Measurements from ENCODE around the gene ERH.

The ERH gene

GRCh38 chr14:69370061-69370460 lies 28.0 kb downstream of the ERH start:
- TF ChIP-seq FOXP2 (optimal IDR thresholded peaks at IDR 0.05; ENCODE audit: borderline replicate concordance, extremely low read depth, extremely low read length, insufficient read depth) (no peak), SIN3A (IDR thresholded peaks at IDR 0.05; ENCODE audit: borderline replicate concordance, insufficient read depth, low read length) (no peak), REST (IDR thresholded peaks at IDR 0.05; ENCODE audit: insufficient read depth in 1 of 2, low read depth in 2 of 2, low read length in 2 of 2) (no peak), TAF1 (IDR thresholded peaks at IDR 0.05; ENCODE audit: borderline replicate concordance, insufficient read depth, low read length) (no peak), POLR2AphosphoS5 (IDR thresholded peaks at IDR 0.05; ENCODE audit: low read depth, low read length) (no peak)

GRCh38 chr14:69368381-69368780 lies 29.7 kb downstream of the ERH start:
- TF ChIP-seq FOXP2 (optimal IDR thresholded peaks at IDR 0.05; ENCODE audit: borderline replicate concordance, extremely low read depth, extremely low read length, insufficient read depth): no peak

- TF ChIP-seq FOXP2 (optimal IDR thresholded peaks at IDR 0.05; ENCODE audit: borderline replicate concordance, extremely low read depth, extremely low read length, insufficient read depth): no peak
- no peak for TF ChIP-seq POLR2AphosphoS5 (IDR thresholded peaks at IDR 0.05; ENCODE audit: low read depth, low read length)
- no peak for TF ChIP-seq SIN3A (IDR thresholded peaks at IDR 0.05; ENCODE audit: borderline replicate concordance, insufficient read depth, low read length)
- TF ChIP-seq TAF1 (IDR thresholded peaks at IDR 0.05; ENCODE audit: borderline replicate concordance, insufficient read depth, low read length): no peak
- TF ChIP-seq REST (IDR thresholded peaks at IDR 0.05; ENCODE audit: insufficient read depth in 1 of 2, low read depth in 2 of 2, low read length in 2 of 2): no peak
These were observed 31.3 kb downstream of the ERH start for GRCh38 chr14:69366761-69367160.

- no peak for TF ChIP-seq SIN3A (IDR thresholded peaks at IDR 0.05; ENCODE audit: borderline replicate concordance, insufficient read depth, low read length)
- no peak for TF ChIP-seq TAF1 (IDR thresholded peaks at IDR 0.05; ENCODE audit: borderline replicate concordance, insufficient read depth, low read length)
- TF ChIP-seq POLR2AphosphoS5 (IDR thresholded peaks at IDR 0.05; ENCODE audit: low read depth, low read length): no peak
- TF ChIP-seq REST (IDR thresholded peaks at IDR 0.05; ENCODE audit: insufficient read depth in 1 of 2, low read depth in 2 of 2, low read length in 2 of 2): no peak
- no peak for TF ChIP-seq FOXP2 (optimal IDR thresholded peaks at IDR 0.05; ENCODE audit: borderline replicate concordance, extremely low read depth, extremely low read length, insufficient read depth)
These were observed 32.0 kb downstream of the ERH start for GRCh38 chr14:69366069-69366468.

GRCh38 chr14:69364378-69364777 lies 33.7 kb downstream of the ERH start:
- TF ChIP-seq SIN3A (IDR thresholded peaks at IDR 0.05; ENCODE audit: borderline replicate concordance, insufficient read depth, low read length) (no peak), FOXP2 (optimal IDR thresholded peaks at IDR 0.05; ENCODE audit: borderline replicate concordance, extremely low read depth, extremely low read length, insufficient read depth) (no peak), POLR2AphosphoS5 (IDR thresholded peaks at IDR 0.05; ENCODE audit: low read depth, low read length) (no peak), REST (IDR thresholded peaks at IDR 0.05; ENCODE audit: insufficient read depth in 1 of 2, low read depth in 2 of 2, low read length in 2 of 2) (no peak), TAF1 (IDR thresholded peaks at IDR 0.05; ENCODE audit: borderline replicate concordance, insufficient read depth, low read length) (no peak)

Measured in PFSK-1 (cell line).